Right lobe of liver (tissue), 4 donors: Measurements from ENCODE around the gene TMEM190.

Experiments used
- CTCF ChIP-seq, 4 donors: fragments of 200-600 bp in 3 of 4; fragments of 450-650 bp in 1 of 4; IDR thresholded peaks; one replicate each; pipeline versions ENCODE4 v1.5.1 to v1.8.0; 2016 to 2022; ENCODE audit warnings: antibody characterized with exemption in 4 of 4, mild to moderate bottlenecking in 2 of 4
- POLR2A ChIP-seq: fragments of 450-650 bp; IDR thresholded peaks from one replicate; pipeline ENCODE4 v1.6.1; 2017; ENCODE audit warnings: antibody characterized with exemption, mild to moderate bottlenecking
- donor health status: DM: no; HTN: no; CAD: no.
- donor health status: DM: no; HTN: no; CAD: no.
- donor health status: DM: no; HTN: yes; CAD: no.

DNA sequence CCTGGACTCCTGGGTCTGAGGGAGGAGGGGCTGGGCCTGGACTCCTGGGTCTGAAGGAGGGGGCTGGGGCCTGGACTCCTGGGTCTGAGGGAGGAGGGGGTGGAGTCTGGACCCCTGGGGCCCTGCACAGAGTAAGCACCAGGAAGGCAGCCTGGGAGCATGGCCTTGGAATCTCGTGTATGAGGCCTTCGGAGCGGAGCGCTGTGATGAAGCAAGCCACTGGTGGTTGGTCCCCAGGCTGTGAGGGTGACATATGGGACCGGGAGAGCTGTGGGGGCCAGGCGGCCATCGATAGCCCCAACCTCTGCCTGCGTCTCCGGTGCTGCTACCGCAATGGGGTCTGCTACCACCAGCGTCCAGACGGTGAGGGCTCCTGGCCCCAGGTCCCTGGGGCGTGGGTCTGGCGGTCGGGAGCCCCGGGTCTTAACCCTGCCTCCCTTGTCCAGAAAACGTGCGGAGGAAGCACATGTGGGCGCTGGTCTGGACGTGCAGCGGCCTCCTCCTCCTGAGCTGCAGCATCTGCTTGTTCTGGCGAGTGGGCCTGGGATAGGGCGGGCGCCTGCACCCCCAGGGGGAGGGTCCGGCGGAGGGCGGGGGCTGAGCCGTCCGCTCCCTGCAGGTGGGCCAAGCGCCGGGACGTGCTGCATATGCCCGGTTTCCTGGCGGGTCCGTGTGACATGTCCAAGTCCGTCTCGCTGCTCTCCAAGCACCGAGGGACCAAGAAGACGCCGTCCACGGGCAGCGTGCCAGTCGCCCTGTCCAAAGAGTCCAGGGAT, 918 bp downstream of the TMEM190 start:
- TF ChIP-seq CTCF (IDR thresholded peaks at IDR 0.05) = no peak
- TF ChIP-seq POLR2A = no peak
